NOMO-1 treated with DMSO at 0.1 percent for 48 hours (cell line): ENCODE data around the gene FBXL19.
"Not testable (repeated sequence)": the region's sequence is repeated elsewhere in the genome, so short reads cannot be mapped to it uniquely, and the experiment has no call there.

ENCODE experiments used
- DNase-seq: peaks from one replicate; lab custom pipeline; 2025; ENCODE audit not compliant: unreplicated experiment; lab: John Stamatoyannopoulos, UW

FBXL19 gene, protein sequence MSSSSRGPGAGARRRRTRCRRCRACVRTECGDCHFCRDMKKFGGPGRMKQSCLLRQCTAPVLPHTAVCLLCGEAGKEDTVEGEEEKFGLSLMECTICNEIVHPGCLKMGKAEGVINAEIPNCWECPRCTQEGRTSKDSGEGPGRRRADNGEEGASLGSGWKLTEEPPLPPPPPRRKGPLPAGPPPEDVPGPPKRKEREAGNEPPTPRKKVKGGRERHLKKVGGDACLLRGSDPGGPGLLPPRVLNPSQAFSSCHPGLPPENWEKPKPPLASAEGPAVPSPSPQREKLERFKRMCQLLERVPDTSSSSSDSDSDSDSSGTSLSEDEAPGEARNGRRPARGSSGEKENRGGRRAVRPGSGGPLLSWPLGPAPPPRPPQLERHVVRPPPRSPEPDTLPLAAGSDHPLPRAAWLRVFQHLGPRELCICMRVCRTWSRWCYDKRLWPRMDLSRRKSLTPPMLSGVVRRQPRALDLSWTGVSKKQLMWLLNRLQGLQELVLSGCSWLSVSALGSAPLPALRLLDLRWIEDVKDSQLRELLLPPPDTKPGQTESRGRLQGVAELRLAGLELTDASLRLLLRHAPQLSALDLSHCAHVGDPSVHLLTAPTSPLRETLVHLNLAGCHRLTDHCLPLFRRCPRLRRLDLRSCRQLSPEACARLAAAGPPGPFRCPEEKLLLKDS

DNA sequence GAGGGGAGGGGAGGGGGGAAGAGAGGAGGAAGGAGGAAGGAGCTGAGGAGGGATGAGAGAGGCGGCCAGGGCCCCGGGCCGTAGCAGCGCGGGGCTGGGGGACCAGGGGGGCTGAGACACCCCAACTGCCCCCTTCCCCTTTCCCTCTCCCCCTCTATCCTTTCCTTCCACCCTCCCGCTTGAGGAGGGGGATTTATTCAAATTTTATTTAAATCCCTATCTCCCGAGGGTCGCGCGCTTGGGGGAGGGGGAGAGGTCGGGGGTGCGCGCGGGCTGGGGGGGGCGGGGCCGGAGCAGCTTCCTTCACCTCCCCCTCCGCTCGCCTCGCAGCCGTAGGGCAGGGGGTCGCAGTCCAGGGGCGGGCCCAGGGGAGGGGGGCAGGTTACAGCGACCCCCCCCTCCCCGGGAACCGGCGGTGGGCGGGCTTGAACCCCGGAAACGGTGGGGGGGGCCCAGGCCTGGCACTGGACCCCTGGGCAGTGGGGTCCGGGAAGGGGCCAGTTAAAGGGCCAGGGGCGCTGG, at the start of gene FBXL19:
Gene FBXL19 (plus strand): TSS at position 19 of the 522 bp plus-strand sequence. CDS start 2,183 bp downstream, outside the sequence.
- DNase-seq: no peak

DNA sequence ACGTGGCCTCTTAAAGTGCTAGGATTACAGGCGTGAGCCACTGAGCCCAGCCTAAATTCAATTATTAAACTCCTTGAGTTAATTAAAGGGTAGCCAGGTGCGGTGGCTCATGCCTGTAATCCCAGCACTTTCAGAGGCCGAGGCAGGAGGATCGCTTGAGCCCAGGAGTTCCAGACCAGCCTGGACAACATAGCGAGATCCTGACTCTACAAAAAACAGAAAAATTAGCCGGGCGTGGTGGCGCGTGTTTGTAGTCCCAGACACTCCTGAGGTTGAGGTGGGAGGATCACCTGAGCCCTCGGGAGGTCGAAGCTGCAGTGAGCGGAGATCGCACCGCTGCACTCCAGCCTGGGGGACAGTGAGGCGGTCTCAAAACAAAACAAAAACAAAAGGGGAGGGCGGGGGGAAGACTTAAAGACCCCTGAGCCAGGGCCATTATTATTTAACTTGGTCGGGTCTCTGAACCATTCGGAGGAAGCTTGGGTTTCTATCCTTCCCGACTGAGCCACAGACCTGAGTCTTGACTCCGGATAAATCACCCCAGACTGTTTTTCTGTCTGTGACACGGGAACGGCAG, 49.0 kb upstream of the FBXL19 start:
- DNase-seq: no peak

DNA sequence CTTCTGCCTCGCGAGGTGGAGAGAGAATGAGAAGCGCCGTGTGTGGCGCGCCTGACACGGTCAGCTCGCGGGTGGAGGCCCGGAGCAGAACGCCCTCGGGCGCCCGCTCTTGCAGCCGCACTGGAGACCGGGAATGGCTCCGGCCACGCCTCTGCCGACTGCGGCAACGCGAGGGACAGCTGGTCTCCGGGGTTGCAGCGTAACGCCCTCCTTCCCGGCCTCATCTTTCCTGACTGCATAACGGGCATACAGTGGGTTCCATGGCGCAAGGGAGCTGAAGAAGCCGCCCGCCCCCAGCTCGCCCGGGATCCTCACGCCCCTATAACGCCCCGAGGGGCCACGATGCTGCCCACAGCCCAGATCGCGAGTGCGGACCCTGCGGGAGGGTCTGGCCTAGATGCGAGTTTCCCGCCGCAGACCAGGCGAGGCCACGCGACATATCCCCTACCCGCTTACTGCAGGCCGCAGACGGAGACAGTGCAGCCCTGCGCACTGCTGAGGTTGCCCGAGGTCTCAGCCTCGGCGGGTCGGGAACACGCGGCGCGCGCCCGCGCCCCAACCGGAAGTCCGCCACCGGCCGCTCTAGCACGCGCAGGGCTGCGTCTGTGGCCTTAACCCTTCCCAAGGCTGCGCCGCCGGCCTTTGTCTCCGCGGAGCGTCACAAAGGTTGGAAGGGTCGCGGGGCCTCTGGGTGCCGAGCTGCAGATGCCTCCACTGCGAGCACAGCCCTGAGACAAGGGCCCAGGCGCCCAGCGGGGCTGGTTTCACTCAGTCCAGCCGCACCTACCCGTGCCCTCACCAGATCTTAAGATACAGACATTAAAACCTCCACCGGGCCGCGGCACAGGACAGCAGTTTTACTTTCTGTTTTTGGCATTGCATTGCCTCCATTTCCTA, 48.3 kb upstream of the FBXL19 start:
- DNase-seq: peak; percentile 86

DNA sequence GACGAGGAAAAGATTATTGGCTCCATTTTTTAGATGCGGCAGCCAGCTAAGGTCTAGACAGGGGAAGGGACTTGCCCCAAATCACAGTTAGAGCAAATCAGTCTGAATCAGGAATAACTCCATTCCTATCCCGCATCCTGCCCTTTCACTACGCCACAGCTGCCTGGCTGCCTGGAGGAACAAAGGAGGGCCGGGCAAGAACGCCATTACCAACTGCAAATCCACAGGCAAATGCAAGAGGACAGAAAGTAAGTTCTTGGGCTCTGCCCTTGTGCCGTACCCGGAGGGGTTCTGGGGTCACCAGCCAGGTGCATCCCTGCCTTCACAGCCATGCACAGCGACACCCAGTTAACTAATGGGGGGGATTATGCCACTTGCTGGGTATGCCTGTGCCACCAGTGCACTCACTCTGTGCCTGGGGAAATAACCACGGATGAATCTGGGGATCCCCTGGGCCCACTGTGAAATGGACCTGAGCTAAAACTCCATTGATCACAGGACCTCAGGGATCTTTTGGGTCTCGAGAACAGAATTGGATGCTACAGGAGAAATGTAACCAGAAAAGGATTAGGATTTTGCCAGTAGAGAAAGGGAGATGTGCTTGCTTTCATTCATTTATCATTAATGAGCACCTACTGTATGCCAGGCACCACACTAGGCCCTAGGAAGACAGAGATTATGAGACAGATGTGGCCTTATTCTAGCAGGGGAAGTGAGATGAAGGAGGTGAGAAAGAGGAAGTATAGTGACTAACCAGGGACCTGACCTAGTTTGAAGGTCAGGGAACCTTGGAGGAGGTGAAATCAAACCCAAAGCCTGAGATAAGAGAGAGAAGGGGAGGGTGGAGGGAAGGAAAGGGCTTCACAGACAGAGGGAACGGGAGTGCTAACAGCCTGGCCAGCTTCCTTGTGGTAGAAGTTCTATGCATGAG, 47.2 kb upstream of the FBXL19 start:
- peak; percentile 77 for DNase-seq

DNA sequence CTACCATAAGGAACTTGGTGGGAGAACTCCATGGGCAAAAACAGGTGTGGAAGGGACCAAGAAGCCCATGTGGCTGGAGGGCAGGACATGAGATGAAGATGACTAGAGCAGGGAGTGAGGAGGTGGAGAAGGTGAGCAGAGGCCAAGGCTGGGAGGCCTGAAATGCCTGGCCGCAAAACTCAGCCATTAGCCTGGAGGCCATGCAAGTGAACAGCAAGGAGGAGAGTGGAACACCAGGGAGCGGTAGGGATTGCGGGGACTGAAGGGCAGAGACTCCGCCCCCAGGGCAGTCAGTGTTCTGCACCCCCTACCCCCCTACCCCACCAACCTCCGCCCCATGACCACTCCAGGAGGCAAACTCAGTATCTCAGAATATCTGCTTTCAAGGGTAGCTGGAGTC, 46.5 kb upstream of the FBXL19 start:
- DNase-seq: no peak

DNA sequence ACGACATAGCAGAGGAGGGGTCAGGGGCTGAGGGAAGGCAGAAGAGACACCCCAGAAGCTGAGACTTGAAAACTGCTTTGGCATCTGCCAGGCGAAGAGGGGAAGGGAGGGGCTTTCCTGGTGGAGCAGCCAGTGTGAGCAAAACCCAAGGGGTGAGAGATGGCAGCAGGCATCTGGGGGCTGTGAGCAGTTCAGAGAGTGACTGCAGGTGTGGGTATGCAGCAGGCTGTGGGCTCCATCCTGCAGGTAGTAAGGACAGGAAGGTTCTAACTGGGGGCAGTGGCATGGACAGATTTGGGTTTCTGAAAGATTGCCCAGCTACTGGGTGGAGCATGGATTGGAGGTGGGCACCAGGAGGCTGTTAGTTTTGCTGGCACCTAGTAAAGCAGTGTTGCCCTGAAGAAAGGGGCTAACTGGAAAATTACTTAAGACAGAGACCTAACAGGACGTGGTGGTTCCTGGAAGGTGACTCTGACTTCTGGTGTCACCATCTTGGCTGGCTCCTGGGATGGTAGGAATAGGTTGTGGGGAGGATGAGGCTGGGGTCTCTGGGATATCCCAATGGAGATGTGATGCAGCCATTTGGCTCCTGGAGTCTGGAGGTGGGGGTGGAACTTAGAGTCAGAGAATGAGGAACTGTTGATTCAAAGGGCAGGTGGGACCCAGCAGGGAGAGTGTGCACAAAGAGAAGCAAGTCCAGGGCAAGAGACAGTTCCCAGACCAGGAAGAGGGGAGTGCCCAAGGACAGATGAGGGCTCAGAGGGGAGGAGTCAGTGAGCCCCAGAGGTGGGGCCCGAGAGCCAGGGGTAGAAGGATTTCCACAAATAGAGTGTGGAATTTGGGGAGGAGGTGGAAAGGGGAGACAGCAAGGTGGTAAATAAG, 40.7 kb upstream of the FBXL19 start:
- DNase-seq: no peak

DNA sequence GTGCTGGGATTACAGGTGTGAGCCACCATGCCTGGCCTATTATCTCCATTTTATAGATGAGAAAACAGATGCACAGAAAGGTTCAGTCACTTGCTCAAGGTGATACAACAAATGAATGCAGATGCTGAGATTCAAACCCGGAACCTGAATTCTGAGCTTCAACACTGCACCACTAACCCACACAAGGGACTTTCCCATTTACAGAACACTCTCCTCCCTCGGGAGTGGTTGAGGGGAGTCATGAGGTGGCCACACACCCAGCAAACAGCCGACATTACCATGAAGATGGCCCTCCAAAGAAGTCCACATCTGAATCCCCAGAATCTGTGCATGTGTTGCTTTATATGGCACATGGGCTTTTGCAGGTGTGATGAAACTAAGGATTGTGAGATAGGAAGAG, 38.6 kb upstream of the FBXL19 start:
- DNase-seq: no peak

DNA sequence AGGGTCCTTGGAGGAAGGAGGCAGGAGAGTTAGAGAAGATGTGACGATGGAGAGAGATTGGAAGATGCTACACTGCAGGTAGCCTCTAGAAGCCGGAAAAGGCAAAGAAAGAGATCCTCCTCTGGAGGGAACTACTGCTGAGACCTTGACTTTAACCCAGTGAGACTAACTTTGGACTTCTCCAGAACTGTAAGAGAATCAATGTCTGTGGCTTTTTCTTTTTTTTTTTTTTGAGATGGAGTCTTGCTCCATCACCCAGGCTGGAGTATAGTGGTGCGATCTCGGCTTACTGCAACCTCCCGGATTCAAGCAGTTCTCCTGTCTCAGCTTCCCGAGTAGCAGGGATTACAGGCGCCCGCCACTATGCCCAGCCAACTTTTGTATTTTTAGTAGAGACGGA, 38.2 kb upstream of the FBXL19 start:
- no peak for DNase-seq

DNA sequence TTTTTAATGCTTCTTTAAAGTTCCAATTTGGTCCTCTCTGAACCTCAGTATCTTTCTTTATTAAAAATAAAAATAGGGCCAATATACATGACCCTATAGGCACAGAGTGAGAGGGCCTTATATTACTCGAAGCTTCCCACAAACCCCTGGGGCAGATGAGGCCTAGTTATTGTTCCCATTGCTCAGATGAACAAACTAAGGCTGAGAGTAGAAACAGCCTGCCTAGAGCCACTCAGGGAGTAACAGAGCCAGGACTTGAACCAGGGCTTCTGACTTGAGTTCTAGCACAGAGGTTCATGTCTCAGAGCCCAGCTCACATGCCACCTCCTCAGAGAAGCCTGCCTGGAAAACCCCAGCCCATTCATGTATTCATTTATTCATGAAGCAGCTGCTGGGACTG, 37.2 kb upstream of the FBXL19 start:
- no peak for DNase-seq

DNA sequence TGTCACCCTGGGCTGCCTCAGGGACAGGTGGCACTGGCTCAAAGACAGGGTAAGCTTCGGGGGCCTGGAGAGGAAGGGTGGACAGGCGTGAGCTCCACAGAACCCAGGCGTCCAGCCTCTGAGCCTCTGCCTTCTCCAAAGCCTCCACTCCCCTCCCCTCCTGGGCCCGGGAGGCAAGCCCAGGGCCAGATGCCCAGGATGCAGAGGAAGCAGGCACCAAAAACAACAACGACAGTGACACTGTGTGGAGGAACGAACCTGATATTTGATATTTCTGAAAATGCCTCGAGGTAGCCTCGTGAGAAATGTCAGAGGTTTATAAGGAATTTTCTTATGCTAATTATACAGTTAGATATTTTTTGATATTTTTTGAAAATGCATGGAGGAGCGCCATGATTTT, 35.4 kb upstream of the FBXL19 start:
- DNase-seq: no peak

DNA sequence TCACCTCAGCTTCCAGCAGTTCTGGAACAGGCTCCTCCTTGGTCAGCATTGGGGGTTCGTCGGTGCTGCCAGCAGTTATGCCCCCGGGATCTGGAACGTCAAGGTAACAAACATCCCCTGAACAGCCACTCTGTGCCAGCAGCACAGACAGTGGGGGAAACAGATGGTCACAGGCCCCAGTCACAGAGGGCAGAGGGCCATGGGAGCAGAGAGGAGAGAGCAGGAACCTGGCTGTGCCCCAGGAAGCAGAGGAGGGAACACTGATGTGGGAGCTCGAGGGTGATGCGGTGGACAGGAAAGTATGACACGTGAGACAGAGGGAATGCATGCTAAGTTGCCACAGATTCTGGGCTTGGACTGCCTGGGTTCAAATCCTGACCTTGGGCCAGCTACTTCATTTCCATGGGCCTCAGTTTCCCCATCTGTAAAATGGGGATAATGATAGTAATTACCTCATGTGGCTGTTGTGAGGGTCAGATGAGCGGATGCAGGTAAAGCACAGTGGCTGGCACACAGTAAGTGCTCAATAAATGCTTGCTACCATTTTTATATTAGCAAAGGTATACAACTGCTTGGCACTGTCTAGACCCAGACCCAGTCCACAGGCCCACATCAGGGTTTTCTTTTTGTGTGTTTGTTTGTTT, 34.4 kb upstream of the FBXL19 start:
- DNase-seq: no peak

DNA sequence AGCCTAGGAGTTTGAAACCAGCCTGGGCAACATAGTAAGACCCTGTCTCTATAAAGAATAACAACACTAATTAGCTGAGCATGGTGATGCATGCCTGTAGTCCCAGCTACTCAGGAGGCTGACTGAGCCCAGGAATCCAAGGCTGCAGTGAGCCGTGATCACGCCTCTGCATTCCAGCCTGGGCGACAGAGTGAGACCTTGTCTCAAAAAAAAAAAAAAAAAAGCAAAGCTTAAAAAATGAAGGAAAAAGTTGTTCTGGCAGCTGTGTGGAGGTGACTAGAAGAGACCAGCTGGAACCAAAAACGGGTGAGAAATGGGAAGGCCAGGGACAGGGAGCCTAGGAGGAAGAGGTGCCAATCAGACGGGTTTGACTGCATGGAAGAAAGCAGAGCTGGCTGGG, 33.7 kb upstream of the FBXL19 start:
- DNase-seq: no peak

DNA sequence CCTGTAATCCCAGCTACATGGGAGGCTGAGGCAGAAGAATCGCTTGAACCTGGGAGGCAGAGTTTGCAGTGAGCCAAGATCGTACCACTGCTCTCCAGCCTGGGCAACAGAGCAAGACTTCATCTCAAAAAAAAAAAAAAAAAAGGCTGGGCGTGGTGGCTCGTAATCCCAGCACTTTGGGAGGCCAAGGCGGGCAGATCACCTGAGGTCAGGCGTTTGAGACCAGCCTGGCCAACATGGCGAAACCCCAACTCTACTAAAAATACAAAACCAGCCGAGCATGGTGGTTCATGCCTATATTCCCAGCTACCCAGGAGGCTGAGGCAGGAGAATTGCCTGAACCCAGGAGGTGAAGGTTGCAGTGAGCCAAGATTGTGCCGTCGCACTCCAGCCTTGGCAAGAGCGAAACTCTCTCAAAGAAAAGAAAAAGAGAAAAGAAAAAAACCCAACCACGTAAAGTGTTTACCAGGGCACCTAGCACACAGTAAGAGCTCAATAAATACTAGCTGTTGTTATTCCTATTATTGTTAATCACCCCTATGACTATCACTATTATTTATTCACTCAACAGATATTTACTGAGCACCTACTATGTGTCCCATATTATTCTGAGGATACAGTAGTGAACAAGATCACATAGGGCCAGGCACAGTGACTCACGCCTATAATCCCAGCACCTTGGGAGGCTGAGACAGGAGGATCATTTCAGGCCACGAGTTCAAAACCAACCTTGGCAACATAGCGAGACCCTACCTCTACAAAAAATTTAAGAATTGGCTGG, 32.1 kb upstream of the FBXL19 start:
- not testable (repeated sequence) for DNase-seq

DNA sequence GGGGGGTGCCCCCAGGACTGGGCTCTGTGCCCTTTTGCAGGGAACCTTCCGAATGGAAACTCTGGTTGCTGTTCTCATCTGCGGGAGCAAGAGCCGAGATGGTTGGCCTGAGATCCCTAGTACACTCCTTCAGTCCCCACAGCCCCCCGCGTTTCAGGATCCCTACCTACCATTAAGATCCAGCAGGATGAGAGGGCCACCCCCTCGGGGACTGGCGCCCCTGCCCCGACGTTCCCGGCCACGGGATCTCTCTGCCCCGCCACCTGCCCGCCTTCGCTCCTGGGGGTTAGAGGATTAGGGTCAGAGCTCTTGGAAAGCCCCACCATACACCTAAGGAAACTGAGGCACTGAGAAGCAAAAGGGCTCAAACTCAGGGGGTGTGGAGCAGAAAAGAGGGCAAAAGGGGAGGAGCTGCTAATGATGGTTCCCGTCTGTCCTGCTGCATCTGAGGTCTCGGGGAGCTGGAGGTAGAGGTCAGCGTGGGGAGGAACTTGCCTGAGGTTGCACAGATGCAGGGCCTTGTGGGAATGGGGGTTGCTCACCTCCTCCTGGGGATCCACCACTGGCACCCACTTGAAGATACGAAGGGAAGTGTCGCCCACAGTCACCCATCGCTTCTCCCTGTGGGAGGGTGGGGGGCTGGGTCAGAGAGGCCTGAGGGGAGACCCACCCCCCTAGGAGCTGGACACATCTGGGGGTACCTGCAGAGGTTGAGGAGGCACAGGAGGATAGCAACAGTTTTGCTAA, 30.5 kb upstream of the FBXL19 start:
- no peak for DNase-seq

DNA sequence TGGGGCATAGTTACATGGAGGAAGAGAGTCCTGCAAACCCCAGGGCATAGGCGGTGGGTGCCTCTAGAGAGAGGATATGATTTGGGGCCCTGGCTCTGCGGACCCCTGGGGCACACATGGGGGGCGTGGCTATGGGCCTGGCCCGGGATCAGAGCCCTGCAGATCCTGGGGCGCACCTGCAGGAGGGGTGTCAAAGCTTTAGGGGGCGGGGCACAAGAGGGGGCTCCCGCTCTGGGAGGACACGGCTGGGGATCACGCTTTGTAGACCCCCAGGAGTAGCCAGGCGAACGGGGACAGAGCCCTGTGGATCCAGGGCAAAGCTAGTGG, 30.0 kb upstream of the FBXL19 start:
- no peak for DNase-seq

DNA sequence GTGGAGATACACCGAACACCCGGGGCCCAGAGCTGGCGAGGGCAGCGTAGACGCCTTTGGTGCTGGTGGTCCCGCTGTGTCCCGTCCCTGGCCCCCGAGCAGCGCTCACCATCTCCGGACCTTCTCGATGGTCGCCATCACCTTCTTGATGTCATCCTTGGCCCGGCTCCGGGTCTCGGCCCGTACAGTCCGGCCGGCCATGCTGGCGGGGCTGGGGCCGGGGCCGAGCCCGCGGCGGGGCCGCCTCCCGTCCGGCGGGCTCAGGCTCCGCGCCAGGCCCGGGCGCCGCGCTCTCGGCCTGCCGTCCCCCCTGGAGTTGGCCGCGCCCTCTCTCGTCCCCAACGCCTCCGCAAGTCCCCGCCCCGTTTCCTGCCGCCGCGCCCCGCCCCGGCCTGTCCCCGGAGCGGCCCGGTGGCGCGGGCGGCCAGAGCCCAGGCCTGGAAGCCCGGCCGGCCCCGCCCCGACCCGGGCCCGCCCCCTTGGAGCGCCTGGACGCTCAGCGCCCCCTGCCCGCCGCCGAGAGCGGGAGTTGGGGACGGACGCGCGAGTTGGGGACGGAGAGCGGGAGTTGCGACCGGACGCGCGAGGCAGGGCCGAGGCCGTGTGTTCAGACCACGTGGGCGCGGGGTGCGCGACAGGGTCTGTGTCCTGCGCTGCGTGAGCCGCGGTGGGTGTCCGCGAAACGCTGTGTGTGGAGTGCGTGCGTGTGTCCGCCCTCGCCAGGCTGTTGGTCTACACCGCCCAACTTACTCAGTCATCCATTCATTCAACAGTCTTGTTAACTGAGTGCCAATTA, 29.4 kb upstream of the FBXL19 start, which contains the start of gene BCL7C:
Gene BCL7C (minus strand): TSS at position 334 of the 796 bp plus-strand sequence. CDS start 133 bp downstream, at position 201.
- peak; percentile 89 for DNase-seq
